Calu3 (cell line): ENCODE results near the gene TMEM266. TPM values are rescaled to one million over a fixed set of nuclear protein-coding genes. Genes with fewer than 3 reads are reported as not detected.

Experiments used
- BruUV-seq: library from RNA; stranded (reverse); fragments of 400-500 nt; replicated peaks from 2 replicates; lab custom pipeline; 2021; lab: Mats Ljungman, UMichigan
- CTCF ChIA-PET: fragments of 300-600 bp; sonication (Branson Sonifier 250); formaldehyde crosslinking; loops from one replicate; lab custom pipeline; 2022; ENCODE audit warnings: antibody characterized with exemption; lab: Charles Lee
- DNase-seq: peaks from one replicate; pipeline ENCODE4 v3.0.0; 2022
- H3K27ac Mint-ChIP-seq: one replicate; pipeline ENCODE4 v1.8.0; 2022; ENCODE audit warnings: mixed read lengths; ENCODE audit not compliant: unreplicated experiment
- H3K27me3 Mint-ChIP-seq: one replicate; pipeline ENCODE4 v1.8.0; 2022; ENCODE audit warnings: mixed read lengths; ENCODE audit not compliant: unreplicated experiment
- H3K36me3 Mint-ChIP-seq: one replicate; pipeline ENCODE4 v1.8.0; 2022; ENCODE audit warnings: mild to moderate bottlenecking, moderate library complexity, mixed read lengths; ENCODE audit not compliant: insufficient read depth, unreplicated experiment
- H3K4me1 Mint-ChIP-seq: one replicate; pipeline ENCODE4 v1.8.0; 2022; ENCODE audit warnings: mild to moderate bottlenecking, low read depth, mixed read lengths; ENCODE audit not compliant: unreplicated experiment
- H3K4me3 Mint-ChIP-seq: one replicate; pipeline ENCODE4 v1.8.0; 2022; ENCODE audit warnings: mild to moderate bottlenecking, low read depth, moderate library complexity, mixed read lengths; ENCODE audit not compliant: unreplicated experiment
- H3K9me3 Mint-ChIP-seq: one replicate; pipeline ENCODE4 v1.8.0; 2022; ENCODE audit warnings: low read depth, mixed read lengths; ENCODE audit not compliant: unreplicated experiment
- intact Hi-C: fragments of 100-400 bp; cut with micrococcal nuclease; formaldehyde crosslinking; loops from one replicate; pipeline ENCODE4 v1.10.0; 2022; ENCODE audit not compliant: unreplicated experiment
- total RNA-seq: library from RNA; stranded (reverse); gene quantifications from 2 replicates; pipeline ENCODE4 v1.2.3, GENCODE V29; 2022
- TF ChIP-seq, protein P1 (sequence below): fragments of 200-600 bp; IDR thresholded peaks from one replicate; pipeline ENCODE4 v1.8.0; 2022; ENCODE audit warnings: antibody characterized with exemption; ENCODE audit not compliant: unreplicated experiment

TMEM266 gene
- total RNA-seq, 1 experiment from 2014 or later = not detected

DNA sequence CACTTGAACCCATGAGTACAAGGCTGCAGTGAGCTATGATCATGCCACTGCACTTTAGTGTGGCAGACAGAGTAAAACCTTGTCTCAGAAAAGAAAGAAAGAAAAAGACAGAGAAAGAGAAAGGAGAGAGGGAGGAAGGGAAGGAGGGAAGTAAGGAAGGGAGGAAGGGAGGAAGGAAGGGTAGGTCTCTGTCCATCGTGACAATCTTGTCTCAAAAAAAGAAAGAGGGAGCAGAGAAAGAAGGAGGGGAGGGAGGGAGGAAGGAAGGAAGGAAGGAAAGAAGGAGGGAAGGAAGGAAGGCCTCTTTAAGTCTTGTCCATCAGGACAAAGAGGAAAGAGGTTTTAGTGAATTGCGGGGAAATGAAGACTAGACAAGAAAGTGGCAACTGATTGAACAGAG is 129.3 kb downstream of the TMEM266 start:
- no peak overlapping the region for H3K27ac Mint-ChIP-seq
- no TSS peak for BruUV-seq
- H3K4me3 Mint-ChIP-seq = no peak overlapping the region
- peaks cover 11% of the 10 kb centered on the region for H3K4me1 Mint-ChIP-seq
- no peak for DNase-seq
- H3K36me3 Mint-ChIP-seq = peaks cover 5% of the 10 kb centered on the region
- H3K27me3 Mint-ChIP-seq = peaks cover 23% of the 10 kb centered on the region
- TF ChIP-seq, protein P1, sequence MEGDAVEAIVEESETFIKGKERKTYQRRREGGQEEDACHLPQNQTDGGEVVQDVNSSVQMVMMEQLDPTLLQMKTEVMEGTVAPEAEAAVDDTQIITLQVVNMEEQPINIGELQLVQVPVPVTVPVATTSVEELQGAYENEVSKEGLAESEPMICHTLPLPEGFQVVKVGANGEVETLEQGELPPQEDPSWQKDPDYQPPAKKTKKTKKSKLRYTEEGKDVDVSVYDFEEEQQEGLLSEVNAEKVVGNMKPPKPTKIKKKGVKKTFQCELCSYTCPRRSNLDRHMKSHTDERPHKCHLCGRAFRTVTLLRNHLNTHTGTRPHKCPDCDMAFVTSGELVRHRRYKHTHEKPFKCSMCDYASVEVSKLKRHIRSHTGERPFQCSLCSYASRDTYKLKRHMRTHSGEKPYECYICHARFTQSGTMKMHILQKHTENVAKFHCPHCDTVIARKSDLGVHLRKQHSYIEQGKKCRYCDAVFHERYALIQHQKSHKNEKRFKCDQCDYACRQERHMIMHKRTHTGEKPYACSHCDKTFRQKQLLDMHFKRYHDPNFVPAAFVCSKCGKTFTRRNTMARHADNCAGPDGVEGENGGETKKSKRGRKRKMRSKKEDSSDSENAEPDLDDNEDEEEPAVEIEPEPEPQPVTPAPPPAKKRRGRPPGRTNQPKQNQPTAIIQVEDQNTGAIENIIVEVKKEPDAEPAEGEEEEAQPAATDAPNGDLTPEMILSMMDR = no peak
- CTCF ChIA-PET = no interaction called here
- intact Hi-C loops = no loop called here
- no peaks in the 10 kb centered on the region for H3K9me3 Mint-ChIP-seq

DNA sequence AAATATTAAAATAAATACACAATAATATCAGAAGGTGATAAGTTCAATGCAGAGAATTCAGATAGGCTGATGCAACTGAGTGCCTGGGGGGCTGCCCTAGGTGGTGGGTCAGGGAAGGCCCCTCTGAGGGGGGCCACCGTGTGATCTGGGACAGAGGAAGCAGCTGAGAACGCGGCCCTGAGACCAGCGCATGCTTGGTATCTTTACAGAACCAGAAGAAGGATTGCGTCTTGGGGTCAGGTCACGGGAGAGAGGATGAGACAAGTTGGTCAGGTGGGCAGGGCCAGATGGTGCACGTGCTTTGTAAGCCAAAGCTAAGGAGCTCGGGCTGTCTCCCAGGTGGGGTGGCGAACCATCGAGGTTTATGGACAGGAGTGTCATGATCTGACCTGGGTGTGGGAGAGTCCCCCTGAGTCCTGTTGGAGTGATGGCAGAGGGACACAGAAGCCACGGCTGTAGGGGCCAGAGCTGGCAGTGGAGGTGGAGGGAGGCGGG is 130.3 kb downstream of the TMEM266 start:
- Mint-ChIP-seq H3K27ac (peak overlapping the region; percentile 10), H3K4me3 (peak overlapping the region; percentile 39), H3K27me3 (peaks cover 23% of the 10 kb centered on the region), H3K9me3 (no peaks in the 10 kb centered on the region), H3K4me1 (peaks cover 12% of the 10 kb centered on the region), H3K36me3 (peaks cover 6% of the 10 kb centered on the region)
- DNase-seq = no peak
- TF ChIP-seq, protein P1 = no peak
- intact Hi-C loops = loop anchor here (1.0 to 10.0 kb wide), 3 partner anchors 141 to 676 kb away; no protein-coding TSS in a partner anchor
- CTCF ChIA-PET = interaction anchor here (0.7 to 1.1 kb wide), 2 partner anchors 134 to 140 kb away, joined by 3 to 5 read pairs; no protein-coding TSS in a partner anchor
- BruUV-seq = no TSS peak

DNA sequence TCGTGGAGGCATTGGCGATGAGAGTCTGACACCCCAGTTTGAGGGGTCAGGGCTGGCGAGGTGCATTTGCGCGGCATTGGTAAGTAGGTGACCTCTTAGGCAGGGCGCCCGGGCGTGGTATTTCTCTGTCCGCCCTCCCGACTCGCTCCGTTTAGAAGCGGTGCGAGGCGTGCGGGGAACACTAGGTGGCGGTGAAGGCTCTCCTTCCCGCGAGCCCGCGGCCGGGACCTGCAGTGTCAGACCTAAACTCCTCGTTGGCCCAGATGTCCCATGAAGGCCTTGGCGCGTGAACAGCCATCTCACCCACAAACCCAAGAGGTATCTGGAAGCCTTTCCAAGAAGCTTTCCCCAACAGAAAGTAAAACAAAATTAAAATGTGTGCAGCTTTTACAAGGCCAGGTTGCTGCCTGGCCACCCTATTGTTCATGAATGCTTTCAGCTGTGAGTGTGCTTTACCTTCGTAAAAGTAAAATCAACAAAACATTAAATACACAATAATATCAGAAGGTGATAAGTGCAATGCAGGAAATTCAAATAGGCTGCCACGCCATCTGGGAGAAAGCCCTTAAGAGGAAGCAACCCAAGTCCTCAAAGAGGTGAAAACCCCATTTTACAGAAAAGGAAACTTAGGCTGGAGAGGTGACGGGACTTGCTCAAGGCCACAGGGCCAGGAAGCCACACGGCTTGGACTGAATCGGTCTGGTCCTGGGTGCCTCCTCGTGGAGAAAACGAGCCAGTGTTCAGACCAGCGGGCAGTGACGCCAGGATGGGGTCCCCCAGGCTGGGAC is 131.2 kb downstream of the TMEM266 start:
- CTCF ChIA-PET = interaction anchor here (0.7 to 1.1 kb wide), 2 partner anchors 133 to 139 kb away, joined by 3 to 5 read pairs; no protein-coding TSS in a partner anchor
- intact Hi-C loops = loop anchor here (1.0 to 10.0 kb wide), 4 partner anchors 94 to 675 kb away; no protein-coding TSS in a partner anchor
- Mint-ChIP-seq H3K9me3 (no peaks in the 10 kb centered on the region), H3K27ac (peak overlapping the region; percentile 10), H3K4me1 (peaks cover 19% of the 10 kb centered on the region), H3K36me3 (peaks cover 12% of the 10 kb centered on the region), H3K27me3 (peaks cover 23% of the 10 kb centered on the region), H3K4me3 (peak overlapping the region; percentile 39)
- TF ChIP-seq, protein P1 = peak; percentile 87
- DNase-seq = peak; percentile 88
- no TSS peak for BruUV-seq

DNA sequence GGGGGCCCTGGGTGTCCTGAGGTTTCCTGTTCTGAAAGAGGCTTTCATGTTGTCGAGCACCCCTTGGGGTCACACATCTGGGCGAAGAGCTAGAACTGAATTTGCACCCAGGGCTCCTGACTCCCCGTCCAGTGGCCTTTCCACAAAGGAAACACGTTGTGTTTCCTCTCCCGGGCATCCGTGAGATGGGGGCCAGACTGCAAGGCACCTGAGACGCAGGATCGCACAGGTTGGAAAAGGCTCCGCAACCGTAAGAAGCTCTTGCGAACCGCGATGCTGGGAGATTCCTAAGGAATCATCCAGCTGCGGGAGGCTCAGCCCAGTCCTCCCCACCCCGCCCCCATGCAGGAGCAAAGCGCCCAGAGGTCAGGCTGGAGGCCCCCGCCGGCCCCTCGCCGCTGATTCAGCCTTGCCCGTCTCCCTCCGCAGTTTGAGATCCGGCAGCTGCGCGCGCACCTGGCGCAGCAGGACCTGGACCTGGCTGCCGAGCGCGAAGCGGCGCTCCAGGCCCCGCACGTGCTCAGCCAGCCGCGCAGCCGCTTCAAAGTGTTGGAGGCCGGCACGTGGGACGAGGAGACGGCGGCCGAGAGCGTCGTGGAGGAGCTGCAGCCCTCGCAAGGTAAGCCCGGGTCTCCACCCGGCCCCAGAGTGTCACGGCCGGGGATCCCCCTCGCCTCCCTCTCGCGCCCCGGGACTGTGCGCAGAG is 131.9 kb downstream of the TMEM266 start:
- CTCF ChIA-PET = no interaction called here
- H3K36me3 Mint-ChIP-seq = peaks cover 16% of the 10 kb centered on the region
- no TSS peak for BruUV-seq

More for the DNA sequence above, 131.9 kb downstream of the TMEM266 start:
- no peak for DNase-seq
- TF ChIP-seq, protein P1 = no peak
- peaks cover 23% of the 10 kb centered on the region for H3K27me3 Mint-ChIP-seq
- no peaks in the 10 kb centered on the region for H3K9me3 Mint-ChIP-seq
- intact Hi-C loops = loop anchor here (1.0 to 10.0 kb wide), 3 partner anchors 94 to 653 kb away; no protein-coding TSS in a partner anchor
- peaks cover 26% of the 10 kb centered on the region for H3K4me1 Mint-ChIP-seq
- H3K4me3 Mint-ChIP-seq = no peak overlapping the region
- H3K27ac Mint-ChIP-seq = no peak overlapping the region
